Measurements from ENCODE around the gene NBPF15. TPM values are rescaled to one million over a fixed set of nuclear protein-coding genes. Genes with fewer than 3 reads are reported as not detected.
A peak's percentile ranks its signal among the peaks of the same experiment; 100 is the strongest.
"Not testable (repeated sequence)": the region's sequence is repeated elsewhere in the genome, so short reads cannot be mapped to it uniquely, and the experiment has no call there.

The NBPF15 gene
- total and polyA plus RNA-seq, 9 of the 15 experiments (the other 6 are each of a cell fraction or from before 2014, with no cell fraction given), result 1.8 to 13.2 (median 6.0) TPM

DNA sequence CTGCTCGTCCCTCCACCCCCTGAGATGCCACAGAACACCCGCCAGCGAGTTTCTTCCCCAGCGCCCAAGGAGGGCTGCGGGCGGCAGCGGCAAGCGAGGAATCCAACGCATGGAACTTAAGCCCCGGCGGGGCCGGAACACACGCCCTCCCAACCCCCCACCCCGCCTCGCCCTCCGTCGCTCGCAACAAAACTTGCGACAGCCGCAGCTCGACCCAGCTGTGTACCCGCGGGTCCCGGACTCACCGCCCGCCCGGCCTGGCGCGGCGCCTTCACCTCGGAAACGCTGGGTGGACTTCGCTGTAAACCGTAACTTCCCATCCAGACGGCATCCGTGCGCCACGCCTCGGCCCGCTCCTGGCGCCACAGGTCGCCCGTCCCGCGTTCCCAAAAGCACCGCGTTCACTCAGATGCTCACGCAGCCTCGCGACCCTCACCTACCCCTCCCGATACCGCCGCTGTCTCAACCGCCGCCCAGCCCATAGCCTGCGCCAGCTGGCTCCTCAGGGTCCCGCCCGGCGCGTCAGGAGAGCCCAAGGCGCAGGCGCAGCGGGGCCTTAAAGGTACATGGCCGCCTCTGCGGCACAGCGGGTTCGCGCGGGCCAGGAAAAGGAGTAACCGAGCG is at the start of gene NBPF15 (continued):
- peak; percentile 62; the same call in 1 of the 2 replicates for TF ChIP-seq MTA3 (IDR thresholded peaks at IDR 0.05; ENCODE audit: borderline replicate concordance)
- 0 out of 2 replicates have a peak, but pooled peaks have one; percentile 3 for TF ChIP-seq CREM (IDR thresholded peaks at IDR 0.05; ENCODE audit: low read depth)
- TF ChIP-seq POLR2B (IDR thresholded peaks at IDR 0.05; ENCODE audit: low read depth, partially characterized antibody), result peak; percentile 35
- peak; percentile 36; the same call in 1 of the 2 replicates for TF ChIP-seq SUPT5H (IDR thresholded peaks at IDR 0.05)
- peak; percentile 48 for TF ChIP-seq MEIS2 (IDR thresholded peaks at IDR 0.05; ENCODE audit: partially characterized antibody)
- 0 out of 2 replicates have a peak, but pooled peaks have one; percentile 33 for TF ChIP-seq ATF7 (IDR thresholded peaks at IDR 0.05)
- peak; percentile 95 to 96 for TF ChIP-seq NRF1 (conservative IDR thresholded peaks at IDR 0.05 in 1 of 2, IDR thresholded peaks at IDR 0.05 in 1 of 2)
- TF ChIP-seq, protein P1, sequence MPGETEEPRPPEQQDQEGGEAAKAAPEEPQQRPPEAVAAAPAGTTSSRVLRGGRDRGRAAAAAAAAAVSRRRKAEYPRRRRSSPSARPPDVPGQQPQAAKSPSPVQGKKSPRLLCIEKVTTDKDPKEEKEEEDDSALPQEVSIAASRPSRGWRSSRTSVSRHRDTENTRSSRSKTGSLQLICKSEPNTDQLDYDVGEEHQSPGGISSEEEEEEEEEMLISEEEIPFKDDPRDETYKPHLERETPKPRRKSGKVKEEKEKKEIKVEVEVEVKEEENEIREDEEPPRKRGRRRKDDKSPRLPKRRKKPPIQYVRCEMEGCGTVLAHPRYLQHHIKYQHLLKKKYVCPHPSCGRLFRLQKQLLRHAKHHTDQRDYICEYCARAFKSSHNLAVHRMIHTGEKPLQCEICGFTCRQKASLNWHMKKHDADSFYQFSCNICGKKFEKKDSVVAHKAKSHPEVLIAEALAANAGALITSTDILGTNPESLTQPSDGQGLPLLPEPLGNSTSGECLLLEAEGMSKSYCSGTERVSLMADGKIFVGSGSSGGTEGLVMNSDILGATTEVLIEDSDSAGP (CRISPR knock-in tag; IDR thresholded peaks at IDR 0.05), result peak; percentile 74; the same call in 1 of the 2 replicates
- TF ChIP-seq, protein P2, sequence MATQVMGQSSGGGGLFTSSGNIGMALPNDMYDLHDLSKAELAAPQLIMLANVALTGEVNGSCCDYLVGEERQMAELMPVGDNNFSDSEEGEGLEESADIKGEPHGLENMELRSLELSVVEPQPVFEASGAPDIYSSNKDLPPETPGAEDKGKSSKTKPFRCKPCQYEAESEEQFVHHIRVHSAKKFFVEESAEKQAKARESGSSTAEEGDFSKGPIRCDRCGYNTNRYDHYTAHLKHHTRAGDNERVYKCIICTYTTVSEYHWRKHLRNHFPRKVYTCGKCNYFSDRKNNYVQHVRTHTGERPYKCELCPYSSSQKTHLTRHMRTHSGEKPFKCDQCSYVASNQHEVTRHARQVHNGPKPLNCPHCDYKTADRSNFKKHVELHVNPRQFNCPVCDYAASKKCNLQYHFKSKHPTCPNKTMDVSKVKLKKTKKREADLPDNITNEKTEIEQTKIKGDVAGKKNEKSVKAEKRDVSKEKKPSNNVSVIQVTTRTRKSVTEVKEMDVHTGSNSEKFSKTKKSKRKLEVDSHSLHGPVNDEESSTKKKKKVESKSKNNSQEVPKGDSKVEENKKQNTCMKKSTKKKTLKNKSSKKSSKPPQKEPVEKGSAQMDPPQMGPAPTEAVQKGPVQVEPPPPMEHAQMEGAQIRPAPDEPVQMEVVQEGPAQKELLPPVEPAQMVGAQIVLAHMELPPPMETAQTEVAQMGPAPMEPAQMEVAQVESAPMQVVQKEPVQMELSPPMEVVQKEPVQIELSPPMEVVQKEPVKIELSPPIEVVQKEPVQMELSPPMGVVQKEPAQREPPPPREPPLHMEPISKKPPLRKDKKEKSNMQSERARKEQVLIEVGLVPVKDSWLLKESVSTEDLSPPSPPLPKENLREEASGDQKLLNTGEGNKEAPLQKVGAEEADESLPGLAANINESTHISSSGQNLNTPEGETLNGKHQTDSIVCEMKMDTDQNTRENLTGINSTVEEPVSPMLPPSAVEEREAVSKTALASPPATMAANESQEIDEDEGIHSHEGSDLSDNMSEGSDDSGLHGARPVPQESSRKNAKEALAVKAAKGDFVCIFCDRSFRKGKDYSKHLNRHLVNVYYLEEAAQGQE (IDR thresholded peaks at IDR 0.05; ENCODE audit: borderline replicate concordance), result peak; percentile 10; the same call in 1 of the 2 replicates
- TF ChIP-seq, protein P2 (CRISPR knock-in tag; IDR thresholded peaks at IDR 0.05; ENCODE audit: low read depth), result not testable (repeated sequence)
- 0 out of 2 replicates have a peak, but pooled peaks have one; percentile 37 for TF ChIP-seq HDAC2 (IDR thresholded peaks at IDR 0.05)
- TF ChIP-seq KDM2B (CRISPR knock-in tag; IDR thresholded peaks at IDR 0.05), result 0 out of 2 replicates have a peak, but pooled peaks have one; percentile 7
- TF ChIP-seq ATF1 (CRISPR knock-in tag; IDR thresholded peaks at IDR 0.05), result not testable (repeated sequence)
- 0 out of 2 replicates have a peak, but pooled peaks have one; percentile 23 for TF ChIP-seq ATF1 (tag; IDR thresholded peaks at IDR 0.05)
- TF ChIP-seq MAZ (CRISPR knock-in tag; conservative IDR thresholded peaks at IDR 0.05 in 1 of 2, IDR thresholded peaks at IDR 0.05 in 1 of 2), result 0 out of 4 replicates have a peak, but pooled peaks of 1 of the 2 experiments have one; percentile 27
- peak; percentile 78 for TF ChIP-seq CTBP1 (IDR thresholded peaks at IDR 0.05; ENCODE audit: borderline replicate concordance)
- TF ChIP-seq PHF8 (IDR thresholded peaks at IDR 0.05; ENCODE audit: borderline replicate concordance, low read length), result peak; percentile 40; the same call in 1 of the 2 replicates
- peak; percentile 29 for TF ChIP-seq HNRNPLL (IDR thresholded peaks at IDR 0.05; ENCODE audit: low read depth, low read length, poor library complexity, severe bottlenecking)

All from K562 (cell line).